Measurements from ENCODE around the gene BRSK1. TPM values are rescaled to one million over a fixed set of nuclear protein-coding genes. Genes with fewer than 3 reads are reported as not detected.
A peak's percentile ranks its signal among the peaks of the same experiment; 100 is the strongest.

Gene BRSK1
- total and polyA plus RNA-seq, 2 donors from 2014 or later: 1.4 to 6.5 TPM

- Histone ChIP-seq H3K27me3 (ENCODE audit: control insufficient read depth, insufficient read depth, low read length) (no peaks in the 10 kb centered on the region), H3K36me3 (ENCODE audit: control insufficient read depth in 2 of 3, insufficient read depth in 3 of 3, low read length in 3 of 3) (peaks cover 0 to 4% (median 0%) of the 10 kb centered on the region in 3 donors), H3K4me3 (ENCODE audit: low read length in 3 of 3) (no peak overlapping the region), H3K27ac (ENCODE audit: low read depth in 2 of 2, low read length in 2 of 2) (no peak overlapping the region), H3K9me3 (ENCODE audit: control insufficient read depth in 2 of 3, insufficient read depth in 1 of 3, low read length in 3 of 3) (peaks cover 0 to 8% (median 0%) of the 10 kb centered on the region in 3 donors), H3K4me1 (ENCODE audit: control insufficient read depth in 2 of 3, insufficient read depth in 2 of 3, low read depth in 1 of 3, low read length in 3 of 3) (no peaks in the 10 kb centered on the region), H3K9ac (ENCODE audit: low read length in 3 of 3) (no peak overlapping the region)
- DNase-seq (no peak), FAIRE-seq (no peak)
- intact Hi-C loops (cut with DNase I): no loop called here
- TF ChIP-seq CTCF (IDR thresholded peaks at IDR 0.05; ENCODE audit: borderline replicate concordance, extremely low read depth, insufficient read depth): no peak
These were observed 32.8 kb downstream of the BRSK1 start for GRCh38 chr19:55316646-55317045.

GRCh38 chr19:55319785-55320184 is 36.0 kb downstream of the BRSK1 start:
- peak; percentile 71 to 82 (median 78) for DNase-seq

GRCh38 chr19:55320844-55321419 is 37.1 kb downstream of the BRSK1 start:
- FAIRE-seq (no peak), DNase-seq (no peak)
- H3K27me3 ChIP-seq (ENCODE audit: control insufficient read depth, insufficient read depth, low read length): no peaks in the 10 kb centered on the region
- peaks cover 0 to 4% (median 0%) of the 10 kb centered on the region in 3 donors for H3K36me3 ChIP-seq (ENCODE audit: control insufficient read depth in 2 of 3, insufficient read depth in 3 of 3, low read length in 3 of 3)
- TF ChIP-seq CTCF (IDR thresholded peaks at IDR 0.05; ENCODE audit: borderline replicate concordance, extremely low read depth, insufficient read depth): no peak
- H3K4me3 ChIP-seq (ENCODE audit: low read length in 3 of 3): no peak overlapping the region
- intact Hi-C loops (cut with DNase I): no loop called here
- no peaks in the 10 kb centered on the region for H3K4me1 ChIP-seq (ENCODE audit: control insufficient read depth in 2 of 3, insufficient read depth in 2 of 3, low read depth in 1 of 3, low read length in 3 of 3)
- no peak overlapping the region for H3K27ac ChIP-seq (ENCODE audit: low read depth in 2 of 2, low read length in 2 of 2)
- H3K9ac ChIP-seq (ENCODE audit: low read length in 3 of 3): no peak overlapping the region
- peaks cover 0 to 7% (median 0%) of the 10 kb centered on the region in 3 donors for H3K9me3 ChIP-seq (ENCODE audit: control insufficient read depth in 2 of 3, insufficient read depth in 1 of 3, low read length in 3 of 3)

More at GRCh38 chr19:55319785-55320184, 36.0 kb downstream of the BRSK1 start:
- no peaks in the 10 kb centered on the region for H3K27me3 ChIP-seq (ENCODE audit: control insufficient read depth, insufficient read depth, low read length)
- H3K9ac ChIP-seq (ENCODE audit: low read length in 3 of 3): no peak overlapping the region
- no peak for TF ChIP-seq CTCF (IDR thresholded peaks at IDR 0.05; ENCODE audit: borderline replicate concordance, extremely low read depth, insufficient read depth)
- no peak overlapping the region for H3K4me3 ChIP-seq (ENCODE audit: low read length in 3 of 3)
- H3K27ac ChIP-seq (ENCODE audit: low read depth in 2 of 2, low read length in 2 of 2): no peak overlapping the region
- H3K9me3 ChIP-seq (ENCODE audit: control insufficient read depth in 2 of 3, insufficient read depth in 1 of 3, low read length in 3 of 3): peaks cover 0 to 8% (median 0%) of the 10 kb centered on the region in 3 donors
- intact Hi-C loops (cut with DNase I): no loop called here
- peaks cover 0 to 4% (median 0%) of the 10 kb centered on the region in 3 donors for H3K36me3 ChIP-seq (ENCODE audit: control insufficient read depth in 2 of 3, insufficient read depth in 3 of 3, low read length in 3 of 3)
- H3K4me1 ChIP-seq (ENCODE audit: control insufficient read depth in 2 of 3, insufficient read depth in 2 of 3, low read depth in 1 of 3, low read length in 3 of 3): no peaks in the 10 kb centered on the region
- no peak for FAIRE-seq
